Stimulated activated CD8-positive, alpha-beta memory T cell treated with anti-CD3 and anti-CD28 coated beads, Interleukin-7, amount 100 ng/mL, for 48 hours (primary cell): Measurements from ENCODE around the gene TWF2.
A peak's percentile ranks its signal among the peaks of the same experiment; 100 is the strongest.

ENCODE experiments used
- DNase-seq, 2 donors: peaks; one replicate each; pipeline ENCODE4 v3.0.0-alpha.2; 2020; ENCODE audit warnings: low read depth in 1 of 2; ENCODE audit errors: extremely low read depth in 1 of 2

TWF2 gene

GRCh38 chr3:52259035-52259434, 20.1 kb upstream of the TWF2 start:
- DNase-seq: no peak

- no peak for DNase-seq
Measured at GRCh38 chr3:52257911-52258310, 19.0 kb upstream of the TWF2 start.

- no peak for DNase-seq
Measured at GRCh38 chr3:52256622-52257021, 17.7 kb upstream of the TWF2 start.

GRCh38 chr3:52256159-52256558, 17.2 kb upstream of the TWF2 start:
- no peak for DNase-seq

GRCh38 chr3:52254608-52255007, 15.7 kb upstream of the TWF2 start:
- no peak for DNase-seq

GRCh38 chr3:52253314-52254304, 14.7 kb upstream of the TWF2 start:
- peak in 1 of 2 donors; percentile 88 for DNase-seq

GRCh38 chr3:52250122-52250521, 11.2 kb upstream of the TWF2 start:
- DNase-seq: no peak

- DNase-seq: no peak
Measured at GRCh38 chr3:52249683-52250082, 10.7 kb upstream of the TWF2 start.

GRCh38 chr3:52248816-52249547, 10.0 kb upstream of the TWF2 start:
- no peak for DNase-seq

GRCh38 chr3:52248165-52248541, 9.2 kb upstream of the TWF2 start:
- no peak for DNase-seq

GRCh38 chr3:52247409-52248164, 8.6 kb upstream of the TWF2 start:
- DNase-seq: no peak

- no peak for DNase-seq
Measured at GRCh38 chr3:52246728-52247408, 7.9 kb upstream of the TWF2 start.

- DNase-seq: no peak
Measured at GRCh38 chr3:52246264-52246620, 7.3 kb upstream of the TWF2 start.

- DNase-seq: no peak
Measured at GRCh38 chr3:52245322-52246263, 6.6 kb upstream of the TWF2 start, which contains the start of gene PPM1M. Gene PPM1M (plus strand): TSS chr3:52245759. CDS start chr3:52245825, 66 bp downstream.

GRCh38 chr3:52243791-52244628, 5.1 kb upstream of the TWF2 start:
- peak in 1 of 2 donors; percentile 54 for DNase-seq

- no peak for DNase-seq
Measured at GRCh38 chr3:52242039-52242438, 3.1 kb upstream of the TWF2 start.

GRCh38 chr3:52240886-52241370, 2.0 kb upstream of the TWF2 start:
- no peak for DNase-seq
